Activated naive CD4-positive, alpha-beta T cell treated with anti-CD3 and anti-CD28 coated beads for 36 hours (primary cell): ENCODE measurements around the gene MMP3. TPM values are rescaled to one million over a fixed set of nuclear protein-coding genes. Genes with fewer than 3 reads are reported as not detected.

Source experiments
- CTCF ChIA-PET: fragments of 350-600 bp; sonication (Branson Sonifier 250); formaldehyde crosslinking; loops from one replicate; lab custom pipeline; 2021; ENCODE audit warnings: antibody characterized with exemption; lab: Charles Lee
- DNase-seq: peaks from one replicate; pipeline ENCODE4 v3.0.0-alpha.2; 2020
- H3K27ac Mint-ChIP-seq: one replicate; pipeline ENCODE4 v1.8.0; 2021; ENCODE audit warnings: mild to moderate bottlenecking, mixed read lengths
- H3K27me3 Mint-ChIP-seq: one replicate; pipeline ENCODE4 v1.8.0; 2021; ENCODE audit warnings: low read depth, mixed read lengths
- H3K36me3 Mint-ChIP-seq: one replicate; pipeline ENCODE4 v1.8.0; 2021; ENCODE audit warnings: low read depth, mixed read lengths
- H3K4me1 Mint-ChIP-seq: one replicate; pipeline ENCODE4 v1.8.0; 2021; ENCODE audit warnings: low read depth, mixed read lengths
- H3K4me3 Mint-ChIP-seq: one replicate; pipeline ENCODE4 v1.8.0; 2021; ENCODE audit warnings: mild to moderate bottlenecking, moderate library complexity, mixed read lengths
- H3K9me3 Mint-ChIP-seq: one replicate; pipeline ENCODE4 v1.8.0; 2021; ENCODE audit warnings: mixed read lengths
- intact Hi-C: fragments of 100-400 bp; cut with micrococcal nuclease; formaldehyde crosslinking; loops from one replicate; pipeline ENCODE4 v1.15.1; 2023
- total RNA-seq, 2 experiments: library from RNA; stranded (reverse); gene quantifications; one replicate each; pipeline ENCODE4 v1.2.3, GENCODE V29; 2021

The MMP3 gene
- total RNA-seq, 2 experiments from 2014 or later = not detected

DNA sequence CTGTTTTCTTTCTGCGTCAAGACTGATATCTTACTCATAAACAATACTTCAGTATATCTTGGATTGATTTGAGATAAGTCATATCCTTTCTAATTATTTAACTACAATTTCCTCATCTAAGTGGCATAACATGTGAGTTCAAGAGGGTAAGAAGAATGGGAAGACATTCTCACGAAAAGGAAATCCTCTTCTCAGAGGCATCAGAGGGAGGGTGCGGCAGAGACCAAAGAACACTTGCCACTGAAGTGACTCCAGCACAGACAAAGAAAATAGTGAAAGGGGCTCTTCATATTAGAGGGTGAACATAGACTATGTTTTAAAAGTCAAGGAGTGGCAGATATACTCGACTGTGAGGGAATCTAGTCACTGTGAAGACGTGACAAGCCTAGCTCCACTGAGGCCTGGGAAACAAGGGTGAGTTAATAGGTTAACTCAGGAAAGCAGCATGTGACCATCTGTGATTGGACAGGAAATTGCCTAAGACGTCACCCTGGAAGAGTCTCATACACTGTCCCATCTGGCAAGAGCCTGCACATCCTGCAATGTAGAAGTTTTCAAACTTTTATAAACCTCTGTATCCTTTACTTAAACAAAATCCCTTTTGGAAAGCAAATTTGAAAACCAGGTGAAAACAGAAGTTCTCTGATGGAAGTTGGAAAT, 43.6 kb downstream of the MMP3 start:
- Mint-ChIP-seq H3K27ac (no peak overlapping the region), H3K27me3 (no peaks in the 10 kb centered on the region), H3K4me1 (no peaks in the 10 kb centered on the region), H3K36me3 (no peaks in the 10 kb centered on the region), H3K4me3 (no peak overlapping the region), H3K9me3 (no peaks in the 10 kb centered on the region)
- intact Hi-C loops = loop anchor here (10.0 kb wide), 2 partner anchors 145 to 515 kb away; no protein-coding TSS in a partner anchor
- no peak for DNase-seq
- CTCF ChIA-PET = no interaction called here

DNA sequence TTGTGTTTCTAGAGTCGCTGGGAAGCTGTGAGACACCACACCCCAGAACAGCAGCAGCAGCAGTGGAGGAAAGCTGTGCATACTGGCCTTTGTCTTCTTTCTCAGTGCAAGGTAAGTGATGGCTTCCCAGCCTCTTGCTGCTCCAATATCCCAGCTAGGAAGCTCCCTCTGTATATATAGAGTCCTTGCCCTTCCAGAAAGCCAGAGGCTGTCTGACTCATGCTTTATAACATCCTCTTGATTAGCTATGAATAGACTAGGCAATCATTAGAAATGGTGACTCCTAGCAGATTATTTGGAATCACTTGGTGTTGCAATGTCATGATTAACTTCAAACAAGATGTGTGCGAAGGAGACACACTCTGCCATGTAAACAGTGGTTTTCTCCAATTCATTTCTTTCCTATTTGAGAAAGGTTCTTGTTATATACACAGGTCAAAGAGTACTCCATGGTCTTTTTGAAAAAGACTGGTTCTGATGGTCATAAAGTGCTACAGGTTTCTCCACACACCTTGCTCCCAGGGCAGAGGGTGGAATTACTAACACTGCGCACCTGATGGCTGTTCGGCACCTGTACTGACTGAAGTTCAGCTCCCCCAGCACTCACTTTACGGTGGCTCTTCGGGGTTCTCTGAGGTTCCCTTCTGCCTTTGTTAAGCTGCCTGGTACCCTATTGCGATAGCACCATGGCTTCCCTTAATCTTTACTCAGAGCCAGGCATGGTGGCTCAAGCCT, 45.2 kb downstream of the MMP3 start, which contains the start of gene MMP1:
Gene MMP1 (minus strand): TSS at position 149 of the 735 bp plus-strand sequence. CDS start 68 bp downstream, at position 81.
- CTCF ChIA-PET = no interaction called here
- H3K9me3 Mint-ChIP-seq = no peaks in the 10 kb centered on the region
- no peaks in the 10 kb centered on the region for H3K4me1 Mint-ChIP-seq
- intact Hi-C loops = loop anchor here (10.0 kb wide), 2 partner anchors 147 to 513 kb away; no protein-coding TSS in a partner anchor
- DNase-seq = no peak
- H3K36me3 Mint-ChIP-seq = no peaks in the 10 kb centered on the region
- H3K27me3 Mint-ChIP-seq = no peaks in the 10 kb centered on the region
- no peak within 1 kb of the TSS for H3K27ac Mint-ChIP-seq
- H3K4me3 Mint-ChIP-seq = no peak within 1 kb of the TSS

DNA sequence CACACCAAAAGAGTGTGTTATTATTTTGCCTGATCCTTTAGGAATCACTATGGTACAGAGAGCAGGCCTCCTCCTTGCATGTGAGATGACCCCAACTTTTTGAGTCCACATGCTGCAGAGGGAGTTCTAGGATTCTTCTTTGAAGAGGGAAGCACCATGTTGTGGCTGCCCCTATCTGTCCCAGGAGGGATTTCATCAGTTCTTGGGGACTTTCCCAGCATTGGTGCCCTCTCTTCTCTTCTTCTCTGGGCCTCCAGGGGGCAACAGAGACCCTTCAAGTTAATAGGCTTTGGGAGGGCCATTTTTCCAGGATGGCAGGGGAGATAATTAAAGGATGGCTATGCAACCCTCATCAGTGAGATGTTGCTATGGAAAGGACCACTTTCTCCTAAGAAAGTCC, 49.0 kb downstream of the MMP3 start:
- Mint-ChIP-seq H3K36me3 (no peaks in the 10 kb centered on the region), H3K27me3 (no peaks in the 10 kb centered on the region), H3K9me3 (no peaks in the 10 kb centered on the region), H3K4me1 (no peaks in the 10 kb centered on the region), H3K4me3 (no peak overlapping the region), H3K27ac (no peak overlapping the region)
- DNase-seq = peak; percentile 54
- intact Hi-C loops = loop anchor here (1.0 to 10.0 kb wide), 4 partner anchors 62 to 510 kb away; no protein-coding TSS in a partner anchor
- CTCF ChIA-PET = interaction anchor here (0.7 to 1.2 kb wide), 3 partner anchors 58 to 147 kb away, joined by 3 read pairs; no protein-coding TSS in a partner anchor

DNA sequence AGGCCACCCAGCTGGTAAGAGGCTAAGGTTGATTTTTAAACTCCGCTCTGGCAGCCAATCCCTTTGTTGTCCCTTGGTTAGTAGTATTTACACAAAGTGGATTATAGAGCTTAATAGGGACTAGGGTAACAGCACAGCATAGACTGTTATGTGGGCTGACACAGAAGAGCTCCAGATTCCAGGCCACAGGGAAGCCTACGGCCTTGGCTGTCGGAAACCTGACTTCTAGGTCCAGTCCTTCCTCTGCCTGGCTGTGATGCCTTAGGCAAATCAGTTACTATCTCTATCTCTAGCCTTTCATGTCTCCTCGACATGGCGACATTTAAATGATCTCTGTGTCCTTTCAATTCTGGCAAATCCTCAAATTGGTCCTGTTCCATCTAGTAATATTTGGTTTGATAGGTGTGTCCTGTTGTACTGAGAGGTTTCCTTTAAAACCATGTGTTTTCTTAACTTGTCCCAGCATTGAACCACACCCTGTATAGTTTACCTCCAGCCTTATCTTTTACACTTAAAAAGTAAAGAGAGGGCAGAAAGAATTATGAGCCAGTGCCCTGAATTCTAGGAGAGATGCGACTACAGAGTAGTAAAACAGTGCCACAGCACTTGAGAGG, 49.6 kb downstream of the MMP3 start:
- no peaks in the 10 kb centered on the region for H3K36me3 Mint-ChIP-seq
- CTCF ChIA-PET = interaction anchor here (0.6 to 1.2 kb wide), 2 partner anchors 18 to 148 kb away, joined by 4 read pairs; no protein-coding TSS in a partner anchor
- H3K27ac Mint-ChIP-seq = no peak overlapping the region
- no peaks in the 10 kb centered on the region for H3K9me3 Mint-ChIP-seq
- intact Hi-C loops = loop anchor here (1.0 to 10.0 kb wide), 4 partner anchors 61 to 509 kb away; no protein-coding TSS in a partner anchor
- peaks cover under 1% of the 10 kb centered on the region for H3K27me3 Mint-ChIP-seq
- H3K4me1 Mint-ChIP-seq = no peaks in the 10 kb centered on the region
- no peak overlapping the region for H3K4me3 Mint-ChIP-seq
- no peak for DNase-seq

- Mint-ChIP-seq H3K27me3 (peaks cover 4% of the 10 kb centered on the region), H3K27ac (no peak overlapping the region), H3K9me3 (no peaks in the 10 kb centered on the region), H3K4me1 (no peaks in the 10 kb centered on the region), H3K36me3 (no peaks in the 10 kb centered on the region), H3K4me3 (no peak overlapping the region)
- CTCF ChIA-PET = no interaction called here
- intact Hi-C loops = loop anchor here (5.0 to 10.0 kb wide), 3 partner anchors 60 to 508 kb away; no protein-coding TSS in a partner anchor
- no peak for DNase-seq
Measured at GRCh38 chr11:102792604-102793003, 50.8 kb downstream of the MMP3 start.

GRCh38 chr11:102791271-102792036, 52.0 kb downstream of the MMP3 start:
- DNase-seq = no peak
- intact Hi-C loops = loop anchor here (5.0 to 10.0 kb wide), 3 partner anchors 59 to 507 kb away; no protein-coding TSS in a partner anchor
- CTCF ChIA-PET = no interaction called here
- H3K27ac Mint-ChIP-seq = no peak overlapping the region
- H3K9me3 Mint-ChIP-seq = no peaks in the 10 kb centered on the region
- no peaks in the 10 kb centered on the region for H3K36me3 Mint-ChIP-seq
- no peak overlapping the region for H3K4me3 Mint-ChIP-seq
- no peaks in the 10 kb centered on the region for H3K4me1 Mint-ChIP-seq
- H3K27me3 Mint-ChIP-seq = peaks cover 4% of the 10 kb centered on the region

DNA sequence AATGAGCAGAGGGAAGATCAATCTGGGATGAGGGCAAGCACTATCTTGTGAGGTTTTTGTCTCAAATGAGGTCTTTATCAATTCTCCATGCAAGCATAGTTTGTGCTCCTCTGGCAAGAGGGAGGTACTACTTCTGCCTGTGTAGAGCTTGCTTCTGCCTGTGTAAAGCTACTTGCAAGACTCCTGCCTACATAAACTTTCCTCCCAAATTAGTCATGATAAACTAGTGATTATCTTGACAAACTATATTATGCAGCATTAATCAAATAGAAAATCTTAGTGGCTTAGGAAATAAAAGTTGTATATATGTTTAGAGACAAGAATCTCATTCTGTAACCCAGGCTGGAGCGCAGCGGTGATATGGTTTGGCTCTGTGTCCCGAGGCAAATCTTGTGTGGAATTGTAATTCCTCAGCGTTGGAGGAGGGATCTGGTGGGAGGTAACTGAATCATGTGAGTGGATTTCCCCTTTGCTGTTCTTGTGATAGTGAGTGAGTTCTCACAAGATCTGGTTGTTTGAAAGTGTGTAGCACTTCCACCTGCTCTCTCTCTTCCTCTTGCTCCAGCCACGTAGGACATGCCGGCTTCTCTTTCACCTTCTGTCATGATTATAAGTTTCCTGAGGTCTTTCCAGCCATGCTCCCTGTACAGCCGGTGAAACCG, 54.9 kb downstream of the MMP3 start:
- Mint-ChIP-seq H3K4me3 (no peak overlapping the region), H3K9me3 (no peaks in the 10 kb centered on the region), H3K4me1 (no peaks in the 10 kb centered on the region), H3K36me3 (no peaks in the 10 kb centered on the region), H3K27ac (no peak overlapping the region), H3K27me3 (peaks cover 6% of the 10 kb centered on the region)
- intact Hi-C loops = no loop called here
- DNase-seq = no peak
- CTCF ChIA-PET = no interaction called here

Other genes with a start within 250 kb of the MMP3 start
- gene MMP20, start 218.3 kb downstream of the MMP3 start, total RNA-seq = not detected
- not detected for gene MMP27, start 137.8 kb downstream of the MMP3 start, total RNA-seq
- not detected for gene MMP8, start 118.7 kb downstream of the MMP3 start, total RNA-seq
- gene MMP10, start 63.0 kb downstream of the MMP3 start, total RNA-seq = not detected
- gene MMP1, start 45.4 kb downstream of the MMP3 start, total RNA-seq = not detected
- gene MMP12, start 31.4 kb upstream of the MMP3 start, total RNA-seq = not detected
- gene MMP13, start 112.1 kb upstream of the MMP3 start, total RNA-seq = not detected
- gene DCUN1D5, start 248.6 kb upstream of the MMP3 start, total RNA-seq = 10 to 100 TPM; 52.6 to 58.4 TPM